HG03460 (cell line): Measurements from ENCODE around the gene SPOPL.
"Not testable (repeated sequence)": the region's sequence is repeated elsewhere in the genome, so short reads cannot be mapped to it uniquely, and the experiment has no call there.

ENCODE experiments used
- ATAC-seq: cut with Tn5 transposase; IDR thresholded peaks from one replicate; pipeline ENCODE4 v1.9.1; 2021; ENCODE audit not compliant: unreplicated experiment

Gene SPOPL

DNA sequence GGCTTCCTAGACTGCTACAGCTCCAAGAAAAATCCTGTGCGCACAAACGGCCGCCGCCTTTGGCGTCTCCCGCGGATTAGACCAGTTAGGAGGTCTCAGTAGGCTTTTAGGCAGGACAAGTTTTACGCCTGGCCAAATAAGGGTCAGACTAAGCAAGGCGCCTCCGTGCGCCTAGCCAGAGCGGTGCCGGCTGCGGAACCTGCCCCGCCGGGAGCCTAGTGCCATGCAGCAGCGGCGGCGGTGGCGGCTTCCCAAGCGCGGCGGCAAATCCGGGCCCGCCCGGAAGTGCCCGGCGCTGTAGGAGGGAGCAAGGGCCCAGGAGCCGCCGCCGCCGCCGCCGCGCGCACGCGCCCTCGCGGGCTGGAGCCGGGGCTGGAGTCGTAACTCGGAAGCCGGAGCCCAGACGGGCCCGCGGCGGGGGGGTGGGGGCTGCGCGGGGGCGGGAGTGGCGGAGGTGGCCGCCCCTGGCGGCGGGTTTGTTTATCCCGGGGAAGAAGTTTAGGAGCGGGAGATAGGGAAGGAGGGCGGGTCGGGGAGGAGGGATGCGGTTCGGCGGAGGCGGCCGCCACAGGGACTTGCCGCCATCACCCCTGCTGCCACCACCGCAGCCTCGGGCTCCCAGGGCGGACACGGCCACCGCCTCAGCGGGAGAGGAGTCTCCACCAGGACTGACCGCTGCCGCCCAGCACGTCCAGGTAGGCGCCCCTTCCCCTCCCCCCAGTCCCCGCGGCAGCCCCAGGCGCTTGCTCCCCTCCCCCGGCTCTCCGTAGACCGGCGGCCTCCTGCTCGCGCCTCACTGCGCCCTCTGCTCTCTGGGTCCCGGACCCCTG lies at the start of gene SPOPL:
Gene SPOPL, plus strand, starts transcription at position 346 of the 830 bp plus-strand sequence. CDS start 48,447 bp downstream, outside the sequence.
- ATAC-seq = peak; percentile 73

DNA sequence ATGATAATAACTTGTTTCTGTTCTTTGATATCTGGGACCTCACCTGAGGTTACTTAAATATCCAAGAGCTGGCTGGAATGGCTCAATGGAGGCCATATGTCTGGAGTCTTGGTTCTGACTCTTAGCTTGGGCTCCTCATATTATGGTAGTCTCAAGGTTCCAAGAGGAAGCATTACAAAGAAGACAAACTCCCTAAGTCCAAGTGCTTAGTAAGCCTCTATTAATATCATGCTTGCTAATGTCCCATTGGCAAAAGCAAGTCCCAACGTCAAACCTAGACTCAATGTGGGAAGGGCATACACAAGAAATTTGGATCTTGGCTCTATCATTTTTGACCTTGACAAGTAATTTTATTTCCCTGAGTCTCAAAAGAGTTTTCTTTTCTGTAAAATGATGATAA lies 49.2 kb upstream of the SPOPL start:
- ATAC-seq = no peak

DNA sequence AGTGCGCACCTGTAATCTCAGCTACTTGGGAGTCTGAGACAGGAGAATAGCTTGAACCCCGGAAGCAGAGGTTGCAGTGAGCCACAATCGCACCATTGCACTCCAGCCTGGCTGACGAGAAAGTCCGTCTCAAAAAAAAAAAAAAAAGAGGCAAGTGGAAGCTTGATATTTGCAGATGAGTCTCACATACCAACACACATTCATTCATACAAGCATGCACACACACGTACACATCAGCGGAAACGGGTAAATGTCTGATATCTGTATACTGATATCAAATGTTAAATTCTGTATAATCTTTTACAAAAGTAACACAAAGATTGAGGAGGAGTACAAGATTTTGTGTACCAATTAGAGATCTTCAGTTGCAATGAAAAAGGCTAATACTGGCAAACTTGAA lies 47.8 kb upstream of the SPOPL start:
- ATAC-seq = no peak

DNA sequence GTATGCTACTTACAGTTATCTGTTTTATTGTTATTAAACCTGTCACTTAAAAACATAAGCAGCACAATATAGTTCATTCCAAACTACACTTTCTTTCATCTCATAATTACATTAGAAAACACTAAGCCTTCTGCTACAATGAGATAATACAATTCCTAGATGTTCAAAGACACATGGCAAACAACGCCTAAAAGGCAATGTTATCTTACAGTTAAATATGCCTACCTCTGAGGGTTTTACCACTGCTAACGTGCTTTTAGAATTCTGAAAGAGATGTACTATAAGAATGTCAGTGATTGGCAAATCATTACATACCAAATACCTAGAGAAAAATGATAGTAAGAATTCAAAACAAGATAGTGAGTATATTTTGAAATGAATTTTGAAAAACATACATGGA lies 46.8 kb upstream of the SPOPL start:
- ATAC-seq = no peak

DNA sequence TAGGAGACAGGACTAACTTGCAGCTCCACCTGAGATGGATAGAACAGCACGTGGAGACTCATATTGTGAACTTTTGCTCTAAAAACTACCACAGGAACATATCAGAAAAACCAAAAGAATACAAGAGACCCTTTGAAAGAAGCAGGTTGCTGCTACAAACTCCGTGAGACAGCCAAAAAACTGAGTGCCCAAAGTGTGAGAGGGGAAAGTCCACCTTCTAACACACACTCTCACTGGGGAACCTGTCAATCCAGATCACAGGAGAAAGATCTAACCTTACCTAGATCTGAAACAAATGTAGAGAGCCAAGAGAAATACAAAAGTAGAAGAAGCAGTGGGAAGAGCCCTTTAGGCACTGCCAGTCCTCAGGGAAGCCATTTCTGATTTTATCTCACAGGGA lies 46.3 kb upstream of the SPOPL start:
- no peak for ATAC-seq

DNA sequence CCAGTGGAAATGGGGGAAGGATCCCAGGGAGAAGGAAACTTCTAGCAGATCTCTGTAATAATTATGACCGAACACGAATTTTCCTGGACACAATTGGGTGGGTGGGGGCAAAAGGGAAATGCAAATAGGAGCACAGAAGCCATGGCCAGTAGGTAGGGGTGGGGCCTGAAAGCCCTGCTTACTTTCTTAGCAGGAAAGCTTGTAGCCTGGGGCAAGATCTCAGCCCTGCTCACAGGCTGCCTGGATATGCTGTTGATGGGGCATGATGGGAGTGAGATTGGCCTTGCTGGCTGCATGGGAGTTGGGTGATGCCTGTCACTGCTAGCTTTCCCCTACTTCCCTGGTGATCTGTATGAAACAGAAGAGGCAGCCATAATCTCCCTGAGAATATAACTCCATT lies 45.9 kb upstream of the SPOPL start:
- ATAC-seq = no peak

DNA sequence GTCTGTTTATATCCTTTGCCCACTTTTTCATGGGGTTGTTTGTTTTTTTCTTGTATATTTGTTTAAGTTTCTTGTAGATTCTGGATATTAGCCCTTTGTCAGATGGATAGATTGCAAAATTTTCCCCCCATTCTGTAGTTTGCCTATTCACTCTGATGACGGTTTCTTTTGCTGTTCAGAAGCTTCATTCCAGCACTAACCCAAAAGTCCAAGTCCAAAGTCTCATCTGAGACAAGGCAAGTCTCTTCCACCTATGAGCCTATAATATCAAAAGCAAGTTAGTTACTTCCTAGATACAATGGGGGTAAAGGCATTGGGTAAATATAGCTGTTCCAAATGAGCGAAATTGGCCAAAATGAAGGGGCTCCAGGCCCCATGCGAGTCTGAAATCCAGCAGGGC lies 38.9 kb upstream of the SPOPL start:
- not testable (repeated sequence) for ATAC-seq

DNA sequence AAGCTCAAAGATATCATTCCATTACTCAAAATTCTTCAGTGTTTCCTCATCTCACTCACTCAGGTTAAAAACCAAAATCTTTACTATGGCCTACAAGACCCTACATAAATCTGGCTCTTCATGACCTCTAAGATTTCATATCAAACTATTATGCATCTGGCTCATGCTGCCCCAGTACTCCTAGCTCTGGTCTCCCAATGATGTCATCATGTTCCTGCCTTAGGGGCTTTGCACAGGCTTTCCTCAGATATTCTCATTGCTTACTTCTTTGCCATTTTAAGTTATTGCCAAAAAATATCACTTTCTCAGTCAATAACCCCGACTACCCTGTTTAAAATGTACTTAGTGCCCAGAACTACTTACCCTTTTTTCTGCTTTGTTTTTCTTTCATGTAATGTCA lies 33.0 kb upstream of the SPOPL start:
- ATAC-seq = no peak

DNA sequence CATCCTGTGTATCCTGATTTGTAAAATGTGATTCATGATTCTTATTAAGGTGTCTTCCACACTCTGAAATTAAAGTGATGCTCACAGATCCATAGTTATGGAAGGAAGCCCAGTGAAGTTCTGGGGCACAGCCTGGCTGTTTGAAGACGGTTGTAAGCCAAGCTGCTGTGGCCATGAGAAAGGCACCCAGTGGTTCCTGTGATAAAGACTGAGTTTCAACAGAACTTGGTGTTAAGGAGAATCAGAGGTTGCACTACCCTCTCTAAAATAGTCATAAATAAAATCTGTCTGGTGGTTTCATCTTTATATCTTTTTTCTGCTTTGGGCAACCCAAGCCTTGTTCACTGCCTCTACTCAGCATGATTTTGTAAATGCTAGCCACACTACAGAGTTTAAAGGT lies 32.2 kb upstream of the SPOPL start:
- no peak for ATAC-seq

DNA sequence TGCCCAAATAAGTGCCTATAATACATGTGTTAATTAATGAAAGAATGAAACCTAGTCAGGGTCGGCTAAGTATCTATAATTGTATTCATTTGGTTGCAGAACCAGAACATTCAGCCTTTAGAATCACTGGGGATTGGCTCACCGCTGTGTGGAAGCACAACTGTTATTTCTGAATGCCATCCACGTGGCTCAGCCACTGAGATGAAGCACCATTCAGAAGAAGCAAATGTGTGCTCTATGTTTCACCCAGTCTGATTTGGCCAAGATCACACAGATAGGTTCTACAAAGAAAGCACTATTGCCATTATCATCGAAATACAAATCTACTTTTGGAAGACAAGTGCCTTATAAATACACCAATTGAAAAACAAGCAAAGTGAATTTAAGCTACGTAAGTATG lies 30.6 kb upstream of the SPOPL start:
- no peak for ATAC-seq

DNA sequence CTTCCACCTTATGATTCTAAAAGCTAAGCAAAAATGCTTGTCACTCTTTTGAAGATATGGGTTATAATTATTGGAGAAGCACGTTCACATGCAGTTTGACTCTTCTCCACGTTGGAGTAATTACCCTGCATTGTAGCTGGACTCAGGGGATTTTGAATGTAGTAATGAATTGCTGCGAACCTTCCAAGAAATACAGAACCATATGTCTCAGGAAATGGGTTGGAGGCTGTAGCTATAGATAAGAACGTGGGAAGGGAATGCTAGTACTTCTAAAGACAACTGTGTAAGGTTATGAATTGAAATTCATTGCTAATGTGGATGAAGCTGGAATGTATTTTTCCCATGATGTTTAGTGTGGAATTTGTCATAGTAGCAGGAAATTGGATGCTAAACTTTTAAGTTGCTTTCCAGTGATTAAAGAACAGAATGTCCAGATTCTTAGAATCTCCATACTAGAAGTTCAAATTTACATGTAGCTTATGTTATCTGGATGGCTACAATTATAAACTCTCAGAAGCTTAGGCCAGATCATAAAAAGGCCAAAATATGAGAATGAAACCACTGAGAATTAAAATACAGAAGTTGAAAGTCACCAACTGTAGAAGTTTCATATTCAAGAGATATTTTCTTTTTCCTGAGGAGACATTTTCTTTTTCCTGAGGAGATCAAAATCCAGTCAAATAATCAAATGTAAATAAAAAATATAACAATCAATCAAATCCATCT lies 27.3 kb upstream of the SPOPL start:
- ATAC-seq = no peak

DNA sequence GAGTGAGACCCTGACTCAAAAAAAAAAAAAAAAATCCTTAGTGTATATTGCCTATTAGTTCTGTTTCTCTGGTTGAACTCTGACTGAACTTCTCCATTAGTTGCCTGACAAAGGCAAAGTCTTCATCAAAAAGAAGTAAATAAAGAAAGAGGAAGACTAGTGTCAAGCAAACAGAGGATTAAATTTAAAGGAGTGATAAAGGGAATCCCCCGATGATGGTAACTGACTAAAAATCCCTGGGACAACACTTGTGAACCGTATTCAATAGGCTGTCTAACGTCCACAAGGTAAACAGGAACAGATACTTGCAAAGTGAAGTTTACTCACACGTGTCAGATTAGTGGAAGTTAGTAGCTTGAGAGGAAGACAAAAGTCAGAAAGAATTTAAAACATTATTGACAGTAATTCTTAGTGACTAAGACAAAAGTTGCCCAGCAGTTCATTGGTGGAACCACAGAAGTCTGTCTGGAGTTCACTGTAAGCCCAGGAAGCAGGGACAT lies 26.2 kb upstream of the SPOPL start:
- peak; percentile 81 for ATAC-seq

DNA sequence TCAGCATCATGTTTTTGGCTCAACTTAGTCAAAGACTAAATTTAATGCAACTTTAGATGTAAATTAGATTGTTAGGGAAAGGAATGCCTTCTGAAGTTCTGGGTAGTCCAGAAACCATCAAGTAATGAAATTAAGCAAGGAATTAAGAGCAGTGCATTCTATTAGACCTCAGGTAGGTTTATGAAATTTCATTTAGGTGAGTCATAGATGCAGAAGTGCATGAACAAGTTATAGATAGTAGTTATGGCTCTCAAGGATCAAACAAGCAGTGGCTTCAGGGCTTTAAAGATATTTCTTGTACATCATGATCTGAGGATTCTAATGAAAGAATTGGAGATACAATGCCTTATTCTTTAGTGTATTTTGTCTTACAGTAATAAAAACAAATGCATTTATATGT lies 25.4 kb upstream of the SPOPL start:
- ATAC-seq = no peak

DNA sequence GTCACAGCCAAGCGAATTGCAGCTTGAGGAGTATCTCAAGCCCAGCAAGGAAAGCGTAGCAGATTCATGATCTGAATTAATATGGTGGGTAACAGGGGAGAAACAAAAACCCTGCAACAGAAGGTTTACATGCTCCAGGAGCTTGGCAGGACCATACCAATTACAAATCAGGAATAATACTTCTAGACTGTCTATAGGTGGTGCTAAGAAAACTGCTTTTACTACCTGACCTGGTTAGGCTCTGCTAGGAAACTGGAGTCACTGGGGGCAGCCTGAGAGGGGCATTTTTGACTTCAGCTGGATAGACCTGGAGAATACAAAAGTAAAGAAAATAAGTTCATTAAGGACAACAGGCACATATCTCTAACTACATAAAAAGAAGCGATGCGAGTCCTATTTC lies 24.6 kb upstream of the SPOPL start:
- no peak for ATAC-seq

DNA sequence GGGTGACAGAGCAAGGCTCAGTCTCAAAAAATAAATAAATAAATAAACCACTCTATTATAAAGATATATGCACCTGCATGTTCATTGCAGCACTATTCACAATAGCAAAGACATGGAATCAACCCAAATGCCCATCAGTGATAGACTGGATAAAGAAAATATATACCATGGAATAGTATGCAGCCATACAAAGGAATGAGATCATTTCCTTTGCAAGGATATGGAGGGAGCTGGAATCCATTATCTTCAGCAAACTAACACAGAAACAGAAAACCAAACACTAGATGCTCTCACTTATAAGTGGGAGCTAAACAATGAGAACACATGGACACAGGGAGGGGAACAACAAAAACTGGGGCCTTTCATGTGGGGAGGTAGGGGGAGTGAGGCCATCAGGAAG lies 18.8 kb upstream of the SPOPL start:
- ATAC-seq = not testable (repeated sequence)

DNA sequence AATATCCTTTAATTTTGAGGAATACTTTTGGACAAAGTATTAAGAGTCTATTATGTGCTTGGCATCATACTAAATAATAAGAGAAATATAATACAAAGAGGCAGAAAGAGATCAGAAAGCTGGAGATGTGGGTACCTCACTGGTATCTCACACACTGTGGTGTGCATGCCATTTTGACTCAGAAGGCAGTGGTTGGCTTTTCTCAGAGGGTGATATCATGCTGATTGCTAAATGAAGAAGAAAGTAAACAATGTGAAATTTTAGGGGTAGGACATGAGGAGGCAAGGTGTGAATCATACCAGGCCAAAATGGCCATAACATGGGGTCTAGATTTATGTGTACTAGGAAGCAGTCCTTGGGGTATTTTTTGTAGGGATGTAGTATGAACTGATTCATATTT lies 16.6 kb upstream of the SPOPL start:
- no peak for ATAC-seq

DNA sequence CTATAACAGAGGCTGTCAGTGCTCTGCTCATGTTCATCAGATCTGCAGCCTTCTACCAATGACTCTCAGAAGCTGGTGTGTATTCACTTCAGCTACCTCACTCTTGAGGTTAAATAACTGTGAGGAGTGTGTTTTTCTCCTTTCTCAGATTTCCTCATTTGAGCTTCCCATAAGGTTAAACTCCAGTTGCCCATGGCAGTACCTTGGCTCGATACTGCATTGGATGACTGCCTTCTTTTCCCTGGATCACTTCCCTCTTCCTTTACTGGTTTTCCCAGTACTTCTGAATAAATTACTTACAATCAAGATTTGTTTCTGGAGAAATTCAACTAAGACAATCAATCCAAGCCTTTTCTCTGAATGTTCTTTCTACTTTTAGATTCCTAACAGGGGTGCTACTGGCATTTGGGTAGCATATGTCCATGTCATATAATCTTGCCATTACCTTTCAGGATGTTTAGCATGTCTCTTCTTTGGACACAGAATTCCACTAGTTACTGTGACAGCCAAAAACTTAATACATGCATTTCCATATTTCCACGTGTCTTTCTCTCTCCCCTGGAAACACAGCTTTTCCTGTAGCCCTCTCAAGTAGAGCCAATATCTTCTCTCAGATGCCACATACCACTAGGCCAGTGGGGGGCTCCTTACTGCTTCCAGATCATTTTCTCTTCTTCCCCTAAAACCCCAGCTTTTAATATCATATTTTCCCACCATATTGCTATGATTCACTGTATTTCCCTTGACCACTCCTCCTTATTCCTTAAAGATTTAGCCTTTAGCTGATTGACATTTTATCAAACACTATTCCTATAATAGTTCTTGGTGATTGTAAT lies 15.0 kb upstream of the SPOPL start:
- no peak for ATAC-seq

DNA sequence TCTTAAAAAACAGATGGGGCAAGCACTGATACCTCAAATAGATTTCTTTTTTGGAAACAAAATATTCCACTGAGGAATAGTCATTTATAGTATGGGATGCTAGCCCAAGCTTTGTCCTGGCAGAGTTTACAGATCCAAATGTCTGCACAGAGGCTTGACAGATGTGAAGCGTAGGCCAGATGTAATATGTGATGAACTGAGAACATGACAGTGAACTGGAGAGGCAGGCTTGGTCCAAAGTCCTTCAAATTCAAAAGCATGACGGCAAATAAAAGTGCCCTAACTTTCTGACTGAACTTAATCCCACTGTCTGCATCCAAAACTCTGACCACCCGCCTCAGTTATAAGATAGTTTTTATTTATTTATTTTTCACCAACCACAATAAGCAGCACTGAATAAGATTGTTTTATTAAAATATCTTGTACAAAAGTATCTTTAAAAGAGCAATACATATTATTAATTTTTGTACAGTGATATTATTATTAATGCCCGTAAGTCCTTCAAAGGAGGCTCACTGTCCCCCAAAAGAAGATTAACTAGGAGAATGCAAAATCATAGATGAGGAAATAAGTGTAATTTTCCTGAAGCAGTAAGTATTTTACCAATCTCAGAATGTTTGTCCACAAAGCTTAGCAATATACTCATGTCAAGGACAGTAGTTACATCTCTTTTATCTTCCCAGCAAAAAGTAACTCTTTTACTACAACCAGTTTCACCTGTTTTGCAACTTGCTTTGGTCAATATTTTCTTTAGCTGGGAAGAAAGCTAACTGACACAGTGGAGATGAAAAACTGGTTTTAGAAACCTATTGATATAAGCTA lies 10.7 kb upstream of the SPOPL start:
- no peak for ATAC-seq

DNA sequence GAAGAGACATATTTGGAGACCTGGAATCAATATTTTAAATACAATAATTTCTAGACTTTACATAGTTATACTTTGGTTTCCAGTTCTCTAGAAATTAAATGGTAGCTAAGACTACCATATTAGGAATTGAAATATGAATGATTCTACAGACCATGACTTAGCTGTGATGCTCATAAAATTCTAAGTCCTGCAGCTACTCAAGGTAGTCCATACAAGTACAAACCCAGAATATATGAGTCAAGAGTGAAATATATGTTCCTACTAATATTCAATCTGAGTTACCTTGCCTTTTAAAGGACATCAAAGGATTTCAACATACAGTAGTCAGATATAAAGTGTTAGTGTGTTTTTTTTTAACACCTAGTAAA lies 10.1 kb upstream of the SPOPL start:
- ATAC-seq = no peak

DNA sequence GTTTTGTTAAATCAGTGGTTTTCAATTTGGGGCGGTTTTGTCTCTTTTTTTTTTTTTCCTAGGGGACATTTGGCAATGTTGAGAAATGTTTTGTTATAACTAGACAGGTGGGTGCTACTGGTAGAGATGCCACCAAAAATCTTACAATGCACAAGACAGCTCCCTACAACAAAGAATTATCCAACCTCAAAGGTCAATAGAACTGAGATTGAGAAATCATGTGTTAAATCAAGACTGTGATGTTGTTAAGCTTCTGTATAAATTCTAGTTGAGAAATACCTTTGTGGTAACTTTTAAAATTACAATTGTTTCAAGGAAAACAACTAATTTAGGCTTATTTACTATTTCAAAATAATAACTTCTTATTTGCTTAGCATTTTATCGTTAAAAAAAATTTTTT lies 9.4 kb upstream of the SPOPL start:
- ATAC-seq = no peak

DNA sequence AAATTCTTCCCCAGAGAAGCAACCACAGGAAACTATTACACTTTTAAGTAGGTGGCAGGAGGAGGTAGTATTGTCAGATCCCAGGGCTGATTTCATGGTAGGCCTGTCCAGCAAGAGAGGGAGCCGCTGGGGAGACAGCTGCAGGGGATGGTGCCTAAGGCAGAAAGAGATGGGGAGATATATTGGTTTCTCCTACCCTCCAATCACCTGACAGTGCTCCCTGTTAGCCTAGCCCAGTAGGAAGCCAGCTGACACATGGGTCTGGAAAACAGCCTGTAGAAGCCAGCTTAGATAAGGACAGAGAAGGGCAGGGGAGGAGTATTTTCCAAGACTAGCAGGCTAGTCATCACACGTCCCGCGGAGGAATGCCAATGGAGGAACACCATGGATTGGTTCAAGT lies 8.2 kb upstream of the SPOPL start:
- ATAC-seq = no peak
